Fibroblast of lung (primary cell): Measurements from ENCODE around the gene GARNL3. TPM values are rescaled to one million over a fixed set of nuclear protein-coding genes. Genes with fewer than 3 reads are reported as not detected.

Experiments used
- DNase-seq, 2 donors: peaks; one replicate each; pipeline versions ENCODE4 v3.0.0 to v3.0.0-alpha.2; 2010; ENCODE audit warnings: low read depth in 2 of 2
- H2AFZ ChIP-seq: 2 replicates; pipeline ENCODE4 v1.5.1; 2012; ENCODE audit warnings: low read length, control low read depth, inconsistent platforms
- H3K27ac ChIP-seq: 2 replicates; pipeline ENCODE4 v1.5.1; 2011; ENCODE audit warnings: low read length, control low read depth; ENCODE audit not compliant: insufficient read depth
- H3K27me3 ChIP-seq: 2 replicates; pipeline ENCODE4 v1.5.1; 2011; ENCODE audit warnings: mild to moderate bottlenecking, low read length; ENCODE audit not compliant: control insufficient read depth, insufficient read depth
- H3K36me3 ChIP-seq: 2 replicates; pipeline ENCODE4 v1.5.1; 2011; ENCODE audit warnings: low read length; ENCODE audit not compliant: control insufficient read depth, insufficient read depth
- H3K4me1 ChIP-seq: 2 replicates; pipeline ENCODE4 v1.5.1; 2011; ENCODE audit warnings: low read length; ENCODE audit not compliant: control insufficient read depth, insufficient read depth; ENCODE audit errors: extremely low read depth
- H3K4me2 ChIP-seq: 2 replicates; pipeline ENCODE4 v1.5.1; 2011; ENCODE audit warnings: low read length, control low read depth; ENCODE audit not compliant: insufficient read depth; ENCODE audit errors: extremely low read depth
- H3K4me3 ChIP-seq, 4 experiments: fragments of 200-600 bp in 1 of 4; sonication (generic) in 1 of 4; replicated peaks in 1 of 4; 2 replicates each; pipeline ENCODE4 v1.5.1; 2011 to 2016; ENCODE audit warnings: low read length in 4 of 4, low read depth in 3 of 4, mild to moderate bottlenecking in 3 of 4, control low read depth in 2 of 4, inconsistent platforms in 1 of 4, mixed read lengths in 1 of 4; ENCODE audit not compliant: insufficient read depth in 1 of 4; ENCODE audit errors: control extremely low read depth in 1 of 4
- H3K79me2 ChIP-seq: 2 replicates; pipeline ENCODE4 v1.5.1; 2012; ENCODE audit warnings: mild to moderate bottlenecking, low read length, inconsistent platforms; ENCODE audit not compliant: control insufficient read depth, insufficient read depth
- H3K9ac ChIP-seq: 2 replicates; pipeline ENCODE4 v1.5.1; 2011; ENCODE audit warnings: mild to moderate bottlenecking, low read length, control low read depth; ENCODE audit not compliant: insufficient read depth
- H3K9me3 ChIP-seq: 2 replicates; pipeline ENCODE4 v1.5.1; 2012; ENCODE audit warnings: low read depth, low read length; ENCODE audit not compliant: control insufficient read depth, insufficient read depth
- H4K20me1 ChIP-seq: 2 replicates; pipeline ENCODE4 v1.5.1; 2011; ENCODE audit warnings: low read length; ENCODE audit not compliant: control insufficient read depth, insufficient read depth; ENCODE audit errors: extremely low read depth
- EZH2 ChIP-seq: IDR thresholded peaks from 2 replicates; pipeline ENCODE4 v1.5.1; 2012; ENCODE audit warnings: low read length, control low read depth, mild to moderate bottlenecking; ENCODE audit errors: missing control alignments
- polyA plus RNA-seq, 2 donors: library from polyadenylated mRNA; depleted of rRNA in 1 of 2; stranded (reverse) in 1 of 2; unstranded in 1 of 2; fragments of >200 nt; gene quantifications; 2 replicates each; pipeline ENCODE4 v1.2.1, GENCODE V29; 2011 to 2012; ENCODE audit warnings: missing spikeins in 1 of 2
- total RNA-seq: library from RNA; depleted of rRNA; stranded (reverse); fragments of >200 nt; gene quantifications from 2 replicates; pipeline ENCODE4 v1.2.1, GENCODE V29; 2014
- TF ChIP-seq, protein P1 (sequence below), 2 donors: IDR thresholded peaks in 1 of 2; conservative IDR thresholded peaks in 1 of 2; 1 replicate in 1 of 2; 2 replicates in 1 of 2; pipeline ENCODE4 v1.5.1; 2011 to 2012; ENCODE audit warnings: low read length in 2 of 2, control low read depth in 1 of 2, inconsistent platforms in 1 of 2, low read depth in 1 of 2, mild to moderate bottlenecking in 1 of 2

Gene GARNL3
- total and polyA plus RNA-seq, 2 donors (not counting 1 experiment from before 2014, with no cell fraction given), result 1.5 to 6.4 TPM

DNA sequence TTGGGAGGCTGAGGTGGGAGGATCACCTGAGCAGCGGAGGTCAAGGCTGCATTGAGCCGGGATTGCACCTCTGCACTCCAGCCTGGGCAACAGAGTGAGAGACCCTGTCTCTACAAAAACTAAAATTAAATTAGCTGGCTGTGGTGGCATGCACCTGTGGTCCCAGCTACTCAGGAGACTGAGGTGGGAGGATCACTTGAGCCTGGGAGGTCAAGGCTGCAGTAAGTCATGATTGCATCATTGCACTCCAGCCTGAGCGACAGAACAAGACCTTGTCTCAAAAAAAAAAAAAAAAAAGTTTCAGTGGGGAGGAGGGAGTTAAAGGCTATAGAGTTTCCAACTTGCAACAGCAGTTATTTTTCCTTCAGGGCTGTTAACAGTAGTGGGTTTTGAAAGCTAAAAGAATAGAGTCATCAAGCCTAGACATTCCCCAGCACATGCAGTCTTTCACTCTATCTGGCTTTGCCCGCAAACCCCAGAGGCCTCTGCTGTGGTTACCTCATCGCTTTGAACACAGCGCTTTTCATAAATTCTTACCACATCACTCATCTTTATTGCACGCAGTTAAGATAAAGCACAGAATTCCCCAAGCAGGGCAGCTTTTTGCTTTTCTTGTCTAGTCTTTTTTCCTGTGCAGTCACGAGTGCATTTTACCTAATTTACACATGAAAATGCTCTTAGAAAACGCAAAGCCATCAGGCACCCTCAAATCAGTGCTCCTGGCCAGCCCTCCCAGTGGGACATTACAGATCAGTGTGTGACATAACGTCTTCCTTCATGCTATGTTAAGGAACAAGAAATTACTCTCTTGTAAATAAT lies 123.7 kb downstream of the GARNL3 start:
- H3K27me3 ChIP-seq, result peaks cover 8% of the 10 kb centered on the region
- DNase-seq, result peak; percentile 97
- H4K20me1 ChIP-seq, result no peaks in the 10 kb centered on the region
- H3K4me2 ChIP-seq, result peak overlapping the region; percentile 66
- no peak overlapping the region for H3K4me3 ChIP-seq
- H3K9me3 ChIP-seq, result no peaks in the 10 kb centered on the region
- H3K4me1 ChIP-seq, result peaks cover 10% of the 10 kb centered on the region
- TF ChIP-seq EZH2, result no peak
- TF ChIP-seq, protein P1, sequence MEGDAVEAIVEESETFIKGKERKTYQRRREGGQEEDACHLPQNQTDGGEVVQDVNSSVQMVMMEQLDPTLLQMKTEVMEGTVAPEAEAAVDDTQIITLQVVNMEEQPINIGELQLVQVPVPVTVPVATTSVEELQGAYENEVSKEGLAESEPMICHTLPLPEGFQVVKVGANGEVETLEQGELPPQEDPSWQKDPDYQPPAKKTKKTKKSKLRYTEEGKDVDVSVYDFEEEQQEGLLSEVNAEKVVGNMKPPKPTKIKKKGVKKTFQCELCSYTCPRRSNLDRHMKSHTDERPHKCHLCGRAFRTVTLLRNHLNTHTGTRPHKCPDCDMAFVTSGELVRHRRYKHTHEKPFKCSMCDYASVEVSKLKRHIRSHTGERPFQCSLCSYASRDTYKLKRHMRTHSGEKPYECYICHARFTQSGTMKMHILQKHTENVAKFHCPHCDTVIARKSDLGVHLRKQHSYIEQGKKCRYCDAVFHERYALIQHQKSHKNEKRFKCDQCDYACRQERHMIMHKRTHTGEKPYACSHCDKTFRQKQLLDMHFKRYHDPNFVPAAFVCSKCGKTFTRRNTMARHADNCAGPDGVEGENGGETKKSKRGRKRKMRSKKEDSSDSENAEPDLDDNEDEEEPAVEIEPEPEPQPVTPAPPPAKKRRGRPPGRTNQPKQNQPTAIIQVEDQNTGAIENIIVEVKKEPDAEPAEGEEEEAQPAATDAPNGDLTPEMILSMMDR (conservative IDR thresholded peaks at IDR 0.05 in 1 of 2, IDR thresholded peaks at IDR 0.05 in 1 of 2; ENCODE audit: low read depth in 1 of 2, low read length in 2 of 2), result no peak
- H3K9ac ChIP-seq, result no peak overlapping the region
- no peaks in the 10 kb centered on the region for H3K36me3 ChIP-seq
- H3K27ac ChIP-seq, result peak overlapping the region; percentile 40
- H2AFZ ChIP-seq, result no peak overlapping the region
- H3K79me2 ChIP-seq, result no peaks in the 10 kb centered on the region

DNA sequence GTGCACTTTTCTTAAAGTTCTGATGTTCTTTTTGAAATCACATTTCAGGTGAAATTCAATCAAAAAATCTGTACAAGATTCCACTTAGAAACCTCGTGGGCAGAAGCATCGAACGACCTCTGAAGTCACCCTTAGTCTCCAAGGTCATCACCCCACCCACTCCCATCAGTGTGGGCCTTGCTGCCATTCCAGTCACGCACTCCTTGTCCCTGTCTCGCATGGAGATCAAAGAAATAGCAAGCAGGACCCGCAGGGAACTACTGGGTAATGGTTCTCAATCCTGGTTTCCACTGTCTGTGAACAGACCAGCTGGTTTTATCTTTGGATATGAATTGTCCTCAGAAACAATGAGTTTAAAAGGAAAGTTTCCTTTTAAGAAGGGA lies 124.3 kb downstream of the GARNL3 start:
- no peak overlapping the region for H2AFZ ChIP-seq
- no peaks in the 10 kb centered on the region for H4K20me1 ChIP-seq
- no peaks in the 10 kb centered on the region for H3K36me3 ChIP-seq
- H3K79me2 ChIP-seq, result no peaks in the 10 kb centered on the region
- DNase-seq, result no peak
- peaks cover 10% of the 10 kb centered on the region for H3K4me1 ChIP-seq
- peaks cover 8% of the 10 kb centered on the region for H3K27me3 ChIP-seq
- H3K4me2 ChIP-seq, result peak overlapping the region; percentile 66
- H3K9me3 ChIP-seq, result no peaks in the 10 kb centered on the region
- TF ChIP-seq, protein P1 (conservative IDR thresholded peaks at IDR 0.05 in 1 of 2, IDR thresholded peaks at IDR 0.05 in 1 of 2; ENCODE audit: low read depth in 1 of 2, low read length in 2 of 2), result no peak
- no peak for TF ChIP-seq EZH2
- peak overlapping the region; percentile 40 for H3K27ac ChIP-seq
- no peak overlapping the region for H3K9ac ChIP-seq
- H3K4me3 ChIP-seq, result no peak overlapping the region

DNA sequence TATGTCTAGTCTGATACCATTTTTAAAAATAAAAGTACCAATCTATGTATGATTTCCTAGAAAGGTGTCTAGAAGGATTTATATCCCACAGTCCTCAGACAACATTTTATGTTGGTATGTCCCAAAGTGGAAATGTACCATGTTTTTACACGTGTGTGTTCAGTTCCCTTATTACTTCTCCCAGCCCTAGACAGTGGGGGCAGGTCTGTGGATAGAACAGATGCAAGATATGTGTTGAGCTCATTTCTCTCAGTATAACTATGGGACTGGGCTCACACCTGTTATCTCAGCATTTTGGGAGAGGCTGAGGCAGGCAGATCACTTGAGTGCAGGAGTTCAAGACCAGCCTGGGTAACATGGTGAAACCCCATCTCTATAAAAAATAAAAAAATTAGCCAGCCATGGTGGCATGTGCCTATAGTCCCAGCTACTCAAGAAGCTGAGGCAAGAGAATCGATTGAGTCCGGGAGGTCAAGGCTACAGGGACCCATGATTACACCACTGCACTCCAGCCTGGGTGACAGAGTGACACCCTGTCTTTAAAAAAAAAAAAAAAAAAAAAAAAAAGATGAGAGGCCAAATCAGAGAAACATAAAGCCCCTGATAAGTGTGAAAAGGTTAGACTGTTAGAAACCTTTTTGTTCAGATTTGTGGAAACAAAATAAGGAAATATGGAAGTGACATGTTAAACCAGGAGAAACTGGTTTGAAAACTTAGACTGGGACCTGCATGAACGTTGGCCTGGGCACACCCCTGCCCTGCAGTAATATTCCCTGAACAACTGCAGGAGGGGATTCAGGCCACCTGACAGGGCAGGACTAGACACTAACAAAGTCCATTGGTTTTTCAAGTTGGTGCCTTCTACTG lies 125.0 kb downstream of the GARNL3 start:
- TF ChIP-seq EZH2, result no peak
- TF ChIP-seq, protein P1 (conservative IDR thresholded peaks at IDR 0.05 in 1 of 2, IDR thresholded peaks at IDR 0.05 in 1 of 2; ENCODE audit: low read depth in 1 of 2, low read length in 2 of 2), result no peak
- Histone ChIP-seq H3K4me3 (no peak overlapping the region), H3K9me3 (no peaks in the 10 kb centered on the region), H3K27ac (no peak overlapping the region), H2AFZ (no peak overlapping the region), H3K36me3 (no peaks in the 10 kb centered on the region), H3K79me2 (no peaks in the 10 kb centered on the region), H4K20me1 (no peaks in the 10 kb centered on the region), H3K4me2 (no peak overlapping the region), H3K4me1 (peaks cover 10% of the 10 kb centered on the region), H3K9ac (no peak overlapping the region), H3K27me3 (peaks cover 6% of the 10 kb centered on the region)
- no peak for DNase-seq
